ENCODE results near the gene CCDC80.

Gene CCDC80

DNA sequence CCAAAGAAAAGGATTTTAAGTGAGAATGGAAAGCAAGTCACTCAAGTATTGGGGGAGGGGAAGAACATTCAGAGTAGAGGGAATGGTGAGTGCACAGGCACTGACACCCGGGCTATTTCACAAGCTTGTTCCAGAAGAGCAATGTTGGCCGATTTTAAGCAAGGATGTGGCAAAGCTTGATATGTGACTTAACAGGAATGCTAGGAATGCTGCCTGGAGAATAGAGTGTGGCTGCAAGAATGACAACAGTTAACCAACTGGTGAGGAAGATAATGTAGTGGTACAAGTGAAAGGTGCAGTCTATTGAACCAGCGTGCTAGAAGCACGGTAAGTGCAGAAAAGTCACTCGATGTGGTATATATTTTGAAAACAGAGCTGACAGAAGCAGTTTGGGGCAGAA lies 6.2 kb upstream of the CCDC80 start (continued):
- TF ChIP-seq, protein P1, sequence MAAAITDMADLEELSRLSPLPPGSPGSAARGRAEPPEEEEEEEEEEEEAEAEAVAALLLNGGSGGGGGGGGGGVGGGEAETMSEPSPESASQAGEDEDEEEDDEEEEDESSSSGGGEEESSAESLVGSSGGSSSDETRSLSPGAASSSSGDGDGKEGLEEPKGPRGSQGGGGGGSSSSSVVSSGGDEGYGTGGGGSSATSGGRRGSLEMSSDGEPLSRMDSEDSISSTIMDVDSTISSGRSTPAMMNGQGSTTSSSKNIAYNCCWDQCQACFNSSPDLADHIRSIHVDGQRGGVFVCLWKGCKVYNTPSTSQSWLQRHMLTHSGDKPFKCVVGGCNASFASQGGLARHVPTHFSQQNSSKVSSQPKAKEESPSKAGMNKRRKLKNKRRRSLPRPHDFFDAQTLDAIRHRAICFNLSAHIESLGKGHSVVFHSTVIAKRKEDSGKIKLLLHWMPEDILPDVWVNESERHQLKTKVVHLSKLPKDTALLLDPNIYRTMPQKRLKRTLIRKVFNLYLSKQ (tag by site-specific recombination; IDR thresholded peaks at IDR 0.05; ENCODE audit: borderline replicate concordance) = no peak

DNA sequence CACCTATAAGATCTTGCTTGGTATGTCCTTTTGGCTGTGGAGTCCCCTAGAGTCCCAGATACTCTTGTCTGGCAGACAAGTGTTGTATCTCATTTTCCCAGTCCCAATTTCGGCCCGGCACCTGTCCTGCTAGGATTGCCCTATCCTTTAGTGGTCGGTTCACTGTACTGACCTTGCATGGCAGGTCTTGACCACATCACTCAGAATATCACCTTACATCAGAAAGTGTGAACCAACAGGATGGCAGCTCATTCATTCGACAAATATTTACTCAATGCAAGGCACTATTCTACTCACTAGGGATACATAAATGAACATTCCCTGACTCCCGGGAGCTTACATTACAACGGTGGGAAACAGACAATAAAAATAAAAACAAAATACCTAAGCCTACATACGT lies 5.7 kb upstream of the CCDC80 start:
- no peak overlapping the region for H3K4me3 ChIP-seq (ENCODE audit: low read depth, low read length)
- TF ChIP-seq ZNF37A (tag by site-specific recombination; IDR thresholded peaks at IDR 0.05) (no peak), ZSCAN30 (tag by site-specific recombination; IDR thresholded peaks at IDR 0.05) (no peak)
- POLR2A ChIA-PET = no interaction called here

DNA sequence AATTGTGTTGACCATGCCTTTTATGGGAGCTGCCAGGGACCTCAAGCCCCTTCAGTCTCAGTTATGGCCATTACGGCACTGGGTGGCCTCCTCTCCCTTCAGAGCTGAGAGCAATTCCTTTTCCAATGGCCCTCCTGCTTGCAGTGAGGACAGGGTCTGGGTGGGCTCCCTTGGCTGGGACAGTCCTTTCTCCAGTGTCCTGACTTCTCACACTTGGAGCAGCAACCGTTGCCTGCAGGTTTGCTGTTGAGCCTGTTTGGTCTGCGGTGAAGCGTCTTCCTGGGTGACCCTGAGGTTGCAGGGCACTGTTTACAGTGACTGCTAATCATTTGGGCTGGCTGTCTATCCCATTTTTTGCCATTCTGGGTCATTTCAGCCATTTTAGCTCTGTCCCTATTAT lies 3.5 kb upstream of the CCDC80 start:
- no peaks in the 10 kb centered on the region for H3K4me1 ChIP-seq (ENCODE audit: control insufficient read depth, insufficient read depth, low read length)

More for the DNA sequence above, 5.7 kb upstream of the CCDC80 start:
- CTCF ChIA-PET = interaction anchor here (0.6 to 2.3 kb wide), 3 partner anchors 64 to 179 kb away, joined by 3 to 8 read pairs (median 3); no protein-coding TSS in a partner anchor
- no peaks in the 10 kb centered on the region for H3K9me3 ChIP-seq (ENCODE audit: control insufficient read depth, insufficient read depth, low read depth, low read length)
- H3K4me1 ChIP-seq (ENCODE audit: control insufficient read depth, insufficient read depth, low read length) = no peaks in the 10 kb centered on the region
- no peak overlapping the region for H3K27ac ChIP-seq (ENCODE audit: extremely low read depth, low read depth, low read length)
- no peaks in the 10 kb centered on the region for H3K36me3 ChIP-seq (ENCODE audit: control insufficient read depth in 2 of 2, insufficient read depth in 1 of 2, low read length in 2 of 2)

More for the DNA sequence above, 3.5 kb upstream of the CCDC80 start:
- no peak overlapping the region for H3K4me3 ChIP-seq (ENCODE audit: low read depth, low read length)
- POLR2A ChIA-PET = no interaction called here
- H3K36me3 ChIP-seq (ENCODE audit: control insufficient read depth in 2 of 2, insufficient read depth in 1 of 2, low read length in 2 of 2) = no peaks in the 10 kb centered on the region
- no peak overlapping the region for H3K27ac ChIP-seq (ENCODE audit: extremely low read depth, low read depth, low read length)
- TF ChIP-seq ZNF221 (tag by site-specific recombination; IDR thresholded peaks at IDR 0.05; ENCODE audit: borderline replicate concordance) = no peak
- TF ChIP-seq ZNF596 (tag by site-specific recombination; IDR thresholded peaks at IDR 0.05) = no peak
- TF ChIP-seq ZNF274 (IDR thresholded peaks at IDR 0.05; ENCODE audit: low read length) = no peak
- TF ChIP-seq ZNF274 (tag by site-specific recombination; IDR thresholded peaks at IDR 0.05; ENCODE audit: borderline replicate concordance) = no peak
- TF ChIP-seq ZNF791 (tag by site-specific recombination; IDR thresholded peaks at IDR 0.05) = no peak
- TF ChIP-seq, protein P2, sequence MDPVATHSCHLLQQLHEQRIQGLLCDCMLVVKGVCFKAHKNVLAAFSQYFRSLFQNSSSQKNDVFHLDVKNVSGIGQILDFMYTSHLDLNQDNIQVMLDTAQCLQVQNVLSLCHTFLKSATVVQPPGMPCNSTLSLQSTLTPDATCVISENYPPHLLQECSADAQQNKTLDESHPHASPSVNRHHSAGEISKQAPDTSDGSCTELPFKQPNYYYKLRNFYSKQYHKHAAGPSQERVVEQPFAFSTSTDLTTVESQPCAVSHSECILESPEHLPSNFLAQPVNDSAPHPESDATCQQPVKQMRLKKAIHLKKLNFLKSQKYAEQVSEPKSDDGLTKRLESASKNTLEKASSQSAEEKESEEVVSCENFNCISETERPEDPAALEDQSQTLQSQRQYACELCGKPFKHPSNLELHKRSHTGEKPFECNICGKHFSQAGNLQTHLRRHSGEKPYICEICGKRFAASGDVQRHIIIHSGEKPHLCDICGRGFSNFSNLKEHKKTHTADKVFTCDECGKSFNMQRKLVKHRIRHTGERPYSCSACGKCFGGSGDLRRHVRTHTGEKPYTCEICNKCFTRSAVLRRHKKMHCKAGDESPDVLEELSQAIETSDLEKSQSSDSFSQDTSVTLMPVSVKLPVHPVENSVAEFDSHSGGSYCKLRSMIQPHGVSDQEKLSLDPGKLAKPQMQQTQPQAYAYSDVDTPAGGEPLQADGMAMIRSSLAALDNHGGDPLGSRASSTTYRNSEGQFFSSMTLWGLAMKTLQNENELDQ (tag by site-specific recombination; IDR thresholded peaks at IDR 0.05; ENCODE audit: low read depth) = no peak
- no peak for TF ChIP-seq ZNF777 (tag by site-specific recombination; IDR thresholded peaks at IDR 0.05; ENCODE audit: borderline replicate concordance)
- TF ChIP-seq SETDB1 (IDR thresholded peaks at IDR 0.05; ENCODE audit: insufficient read length, low read length) = no peak
- TF ChIP-seq, protein P3, sequence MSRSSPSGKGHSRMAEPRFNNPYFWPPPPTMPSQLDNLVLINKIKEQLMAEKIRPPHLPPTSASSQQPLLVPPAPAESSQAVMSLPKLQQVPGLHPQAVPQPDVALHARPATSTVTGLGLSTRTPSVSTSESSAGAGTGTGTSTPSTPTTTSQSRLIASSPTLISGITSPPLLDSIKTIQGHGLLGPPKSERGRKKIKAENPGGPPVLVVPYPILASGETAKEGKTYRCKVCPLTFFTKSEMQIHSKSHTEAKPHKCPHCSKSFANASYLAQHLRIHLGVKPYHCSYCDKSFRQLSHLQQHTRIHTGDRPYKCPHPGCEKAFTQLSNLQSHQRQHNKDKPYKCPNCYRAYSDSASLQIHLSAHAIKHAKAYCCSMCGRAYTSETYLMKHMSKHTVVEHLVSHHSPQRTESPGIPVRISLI (tag by site-specific recombination; IDR thresholded peaks at IDR 0.05) = no peak
- TF ChIP-seq, protein P4, sequence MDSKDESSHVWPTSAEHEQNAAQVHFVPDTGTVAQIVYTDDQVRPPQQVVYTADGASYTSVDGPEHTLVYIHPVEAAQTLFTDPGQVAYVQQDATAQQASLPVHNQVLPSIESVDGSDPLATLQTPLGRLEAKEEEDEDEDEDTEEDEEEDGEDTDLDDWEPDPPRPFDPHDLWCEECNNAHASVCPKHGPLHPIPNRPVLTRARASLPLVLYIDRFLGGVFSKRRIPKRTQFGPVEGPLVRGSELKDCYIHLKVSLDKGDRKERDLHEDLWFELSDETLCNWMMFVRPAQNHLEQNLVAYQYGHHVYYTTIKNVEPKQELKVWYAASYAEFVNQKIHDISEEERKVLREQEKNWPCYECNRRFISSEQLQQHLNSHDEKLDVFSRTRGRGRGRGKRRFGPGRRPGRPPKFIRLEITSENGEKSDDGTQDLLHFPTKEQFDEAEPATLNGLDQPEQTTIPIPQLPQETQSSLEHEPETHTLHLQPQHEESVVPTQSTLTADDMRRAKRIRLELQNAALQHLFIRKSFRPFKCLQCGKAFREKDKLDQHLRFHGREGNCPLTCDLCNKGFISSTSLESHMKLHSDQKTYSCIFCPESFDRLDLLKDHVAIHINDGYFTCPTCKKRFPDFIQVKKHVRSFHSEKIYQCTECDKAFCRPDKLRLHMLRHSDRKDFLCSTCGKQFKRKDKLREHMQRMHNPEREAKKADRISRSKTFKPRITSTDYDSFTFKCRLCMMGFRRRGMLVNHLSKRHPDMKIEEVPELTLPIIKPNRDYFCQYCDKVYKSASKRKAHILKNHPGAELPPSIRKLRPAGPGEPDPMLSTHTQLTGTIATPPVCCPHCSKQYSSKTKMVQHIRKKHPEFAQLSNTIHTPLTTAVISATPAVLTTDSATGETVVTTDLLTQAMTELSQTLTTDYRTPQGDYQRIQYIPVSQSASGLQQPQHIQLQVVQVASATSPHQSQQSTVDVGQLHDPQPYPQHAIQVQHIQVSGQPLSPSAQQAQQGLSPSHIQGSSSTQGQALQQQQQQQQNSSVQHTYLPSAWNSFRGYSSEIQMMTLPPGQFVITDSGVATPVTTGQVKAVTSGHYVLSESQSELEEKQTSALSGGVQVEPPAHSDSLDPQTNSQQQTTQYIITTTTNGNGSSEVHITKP (tag by site-specific recombination; IDR thresholded peaks at IDR 0.05) = no peak
- no peak for TF ChIP-seq KLF7 (tag by site-specific recombination; IDR thresholded peaks at IDR 0.05; ENCODE audit: borderline replicate concordance)
- no peak for TF ChIP-seq ZNF530 (tag by site-specific recombination; IDR thresholded peaks at IDR 0.05; ENCODE audit: low read depth)
- CTCF ChIA-PET = interaction anchor here (0.6 to 1.8 kb wide), 8 partner anchors 9 to 336 kb away, joined by 3 to 7 read pairs (median 4); no protein-coding TSS in a partner anchor
- H3K9me3 ChIP-seq (ENCODE audit: control insufficient read depth, insufficient read depth, low read depth, low read length) = no peaks in the 10 kb centered on the region
